Lower lobe of right lung (tissue), 1 donor: ENCODE measurements around the gene PRAMEF18. TPM values are rescaled to one million over a fixed set of nuclear protein-coding genes. Genes with fewer than 3 reads are reported as not detected.

Experiments used
- total RNA-seq: library from RNA; stranded (reverse); fragmentation: NEBNext Ultra II Directional; extraction: Animal tissue kit (Norgen Biotek cat#: 25700); gene quantifications from one replicate; pipeline ENCODE4 v1.2.1, GENCODE V29; 2021
- donor health status: DM: no; HTN: yes; CAD: no; lungs with severe emphysema.

The PRAMEF18 gene
- total RNA-seq, 1 donor from 2014 or later = not detected

Other genes starting within 250 kb of the PRAMEF18 start
- not detected for gene PRAMEF27, start 169.6 kb downstream of the PRAMEF18 start, total RNA-seq
- not detected for gene HNRNPCL3, start 165.4 kb downstream of the PRAMEF18 start, total RNA-seq
- gene PRAMEF25, start 155.4 kb downstream of the PRAMEF18 start, total RNA-seq = not detected
- gene HNRNPCL2, start 109.3 kb downstream of the PRAMEF18 start, total RNA-seq = not detected
- gene PRAMEF26, start 70.1 kb downstream of the PRAMEF18 start, total RNA-seq = not detected
- not detected for gene HNRNPCL4, start 60.5 kb downstream of the PRAMEF18 start, total RNA-seq
- not detected for gene PRAMEF9, start 54.3 kb downstream of the PRAMEF18 start, total RNA-seq
- gene PRAMEF13, start 24.7 kb downstream of the PRAMEF18 start, total RNA-seq = not detected
- gene PRAMEF5, start 28.0 kb upstream of the PRAMEF18 start, total RNA-seq = not detected
- not detected for gene PRAMEF8, start 59.0 kb upstream of the PRAMEF18 start, total RNA-seq
- gene PRAMEF33, start 77.4 kb upstream of the PRAMEF18 start, total RNA-seq = not detected
- not detected for gene PRAMEF15, start 89.4 kb upstream of the PRAMEF18 start, total RNA-seq
- gene PRAMEF14, start 121.0 kb upstream of the PRAMEF18 start, total RNA-seq = not detected
- not detected for gene PRAMEF19, start 145.8 kb upstream of the PRAMEF18 start, total RNA-seq
- not detected for gene PRAMEF17, start 163.5 kb upstream of the PRAMEF18 start, total RNA-seq
- not detected for gene PRAMEF20, start 184.3 kb upstream of the PRAMEF18 start, total RNA-seq